HG03575 (cell line): ENCODE measurements around the gene CDH4.

Experiments used
- ATAC-seq: cut with Tn5 transposase; IDR thresholded peaks from one replicate; pipeline ENCODE4 v1.9.1; 2021; ENCODE audit not compliant: unreplicated experiment, insufficient number of reproducible peaks, low FRiP score; ENCODE audit errors: extremely low read depth

The CDH4 gene

GRCh38 chr20:61664556-61665320 is 412.7 kb downstream of the CDH4 start:
- no peak for ATAC-seq

GRCh38 chr20:61665528-61666470 is 413.7 kb downstream of the CDH4 start:
- no peak for ATAC-seq

GRCh38 chr20:61666471-61666832 is 414.4 kb downstream of the CDH4 start:
- ATAC-seq, result no peak

- no peak for ATAC-seq
Measured at GRCh38 chr20:61667056-61667792, 415.2 kb downstream of the CDH4 start.

- ATAC-seq, result no peak
Measured at GRCh38 chr20:61668065-61668650, 416.1 kb downstream of the CDH4 start.

- no peak for ATAC-seq
Measured at GRCh38 chr20:61668771-61669503, 416.9 kb downstream of the CDH4 start.

- no peak for ATAC-seq
Measured at GRCh38 chr20:61670274-61670673, 418.2 kb downstream of the CDH4 start.

- no peak for ATAC-seq
Measured at GRCh38 chr20:61671559-61671958, 419.5 kb downstream of the CDH4 start.

- ATAC-seq, result no peak
Measured at GRCh38 chr20:61673152-61673847, 421.2 kb downstream of the CDH4 start.

GRCh38 chr20:61674121-61674520 is 422.1 kb downstream of the CDH4 start:
- ATAC-seq, result no peak

- no peak for ATAC-seq
Measured at GRCh38 chr20:61674688-61675087, 422.6 kb downstream of the CDH4 start.

GRCh38 chr20:61677928-61678327 is 425.9 kb downstream of the CDH4 start:
- ATAC-seq, result no peak

- no peak for ATAC-seq
Measured at GRCh38 chr20:61678437-61678836, 426.4 kb downstream of the CDH4 start.

- no peak for ATAC-seq
Measured at GRCh38 chr20:61679473-61679872, 427.4 kb downstream of the CDH4 start.

- no peak for ATAC-seq
Measured at GRCh38 chr20:61680096-61680495, 428.0 kb downstream of the CDH4 start.

- no peak for ATAC-seq
Measured at GRCh38 chr20:61682114-61682995, 430.3 kb downstream of the CDH4 start.
